H9 (cell line): Measurements from ENCODE around the gene DICER1. TPM values are rescaled to one million over a fixed set of nuclear protein-coding genes. Genes with fewer than 3 reads are reported as not detected.

Experiments
- DNase-seq: peaks from one replicate; pipeline ENCODE4 v3.0.0-alpha.2; 2017
- H2AFZ ChIP-seq: one replicate; pipeline ENCODE4 v1.6.1; 2013; ENCODE audit warnings: mild to moderate bottlenecking, low read length, control low read depth, moderate library complexity
- H2AK5ac ChIP-seq: 2 replicates; pipeline ENCODE4 v1.6.1; 2013; ENCODE audit warnings: low read length, control low read depth, mixed read lengths; ENCODE audit not compliant: insufficient read length
- H2BK120ac ChIP-seq: one replicate; pipeline ENCODE4 v1.6.1; 2013; ENCODE audit warnings: low read depth, mild to moderate bottlenecking, low read length, control low read depth, inconsistent platforms; ENCODE audit not compliant: poor library complexity, severe bottlenecking
- H2BK12ac ChIP-seq: 2 replicates; pipeline ENCODE4 v1.6.1; 2013; ENCODE audit warnings: low read length, control low read depth, mixed read lengths, low read depth; ENCODE audit not compliant: insufficient read length
- H2BK15ac ChIP-seq: 2 replicates; pipeline ENCODE4 v1.6.1; 2013; ENCODE audit warnings: low read depth, low read length, control low read depth
- H2BK20ac ChIP-seq: one replicate; pipeline ENCODE4 v1.6.1; 2013; ENCODE audit warnings: low read depth, mild to moderate bottlenecking, low read length, control low read depth, inconsistent platforms; ENCODE audit not compliant: poor library complexity, severe bottlenecking
- H2BK5ac ChIP-seq: 2 replicates; pipeline ENCODE4 v1.6.1; 2013; ENCODE audit warnings: low read length, control low read depth, mixed read lengths; ENCODE audit not compliant: insufficient read length
- H3K14ac ChIP-seq: 2 replicates; pipeline ENCODE4 v1.6.1; 2013; ENCODE audit warnings: low read length, control low read depth; ENCODE audit not compliant: insufficient read depth
- H3K18ac ChIP-seq: 2 replicates; pipeline ENCODE4 v1.6.1; 2013; ENCODE audit warnings: low read depth, mild to moderate bottlenecking, mixed read lengths, low read length, control low read depth; ENCODE audit not compliant: insufficient read length
- H3K23ac ChIP-seq: 2 replicates; pipeline ENCODE4 v1.6.1; 2013; ENCODE audit warnings: low read length, control low read depth, mixed read lengths, low read depth; ENCODE audit not compliant: insufficient read length
- H3K23me2 ChIP-seq: 2 replicates; pipeline ENCODE4 v1.6.1; 2013; ENCODE audit warnings: low read depth, mild to moderate bottlenecking, mixed read lengths, low read length, control low read depth; ENCODE audit not compliant: insufficient read length, poor library complexity, severe bottlenecking
- H3K27ac ChIP-seq: 2 replicates; pipeline ENCODE4 v1.5.1; 2013; ENCODE audit warnings: low read length, control low read depth, mixed read lengths, low read depth; ENCODE audit not compliant: insufficient read length
- H3K27me3 ChIP-seq: 2 replicates; pipeline ENCODE4 v1.6.1; 2013; ENCODE audit warnings: low read length, control low read depth, inconsistent platforms; ENCODE audit not compliant: insufficient read depth
- H3K4ac ChIP-seq: 2 replicates; pipeline ENCODE4 v1.6.1; 2013; ENCODE audit warnings: low read depth, mild to moderate bottlenecking, control low read depth, inconsistent platforms, low read length, moderate library complexity
- H3K4me1 ChIP-seq: 2 replicates; pipeline ENCODE4 v1.6.1; 2013; ENCODE audit warnings: low read length, control low read depth, inconsistent platforms; ENCODE audit not compliant: insufficient read depth
- H3K4me2 ChIP-seq: 2 replicates; pipeline ENCODE4 v1.6.1; 2013; ENCODE audit warnings: low read length, control low read depth, mixed read lengths; ENCODE audit not compliant: insufficient read length, insufficient read depth
- H3K56ac ChIP-seq: 2 replicates; pipeline ENCODE4 v1.6.1; 2013; ENCODE audit warnings: low read depth, mild to moderate bottlenecking, mixed read lengths, low read length, control low read depth; ENCODE audit not compliant: insufficient read length
- H3K79me1 ChIP-seq: 2 replicates; pipeline ENCODE4 v1.6.1; 2013; ENCODE audit warnings: low read depth, mild to moderate bottlenecking, moderate library complexity, low read length, control low read depth, inconsistent platforms; ENCODE audit not compliant: insufficient read depth, poor library complexity, severe bottlenecking
- H3K79me2 ChIP-seq: 2 replicates; pipeline ENCODE4 v1.6.1; 2013; ENCODE audit warnings: low read length, control low read depth, inconsistent platforms; ENCODE audit not compliant: insufficient read depth
- H3K9ac ChIP-seq: 2 replicates; pipeline ENCODE4 v1.6.1; 2013; ENCODE audit warnings: low read length, control low read depth, mixed read lengths; ENCODE audit not compliant: insufficient read length; ENCODE audit errors: extremely low read depth
- H3K9me3 ChIP-seq: one replicate; pipeline ENCODE4 v1.6.1; 2013; ENCODE audit warnings: low read depth, low read length, inconsistent platforms; ENCODE audit not compliant: control insufficient read depth
- H3T11ph ChIP-seq: one replicate; pipeline ENCODE4 v1.6.1; 2013; ENCODE audit warnings: mild to moderate bottlenecking, low read length, control low read depth, inconsistent platforms
- H4K20me1 ChIP-seq: one replicate; pipeline ENCODE4 v1.6.1; 2013; ENCODE audit not compliant: control insufficient read depth, insufficient read length, insufficient read depth
- H4K5ac ChIP-seq: 2 replicates; pipeline ENCODE4 v1.6.1; 2013; ENCODE audit warnings: low read depth, mild to moderate bottlenecking, mixed read lengths, low read length, control low read depth; ENCODE audit not compliant: insufficient read length
- H4K8ac ChIP-seq: replicated peaks from 2 replicates; pipeline ENCODE4 v1.6.1; 2013; ENCODE audit warnings: low read length, control low read depth, mixed read lengths, low read depth; ENCODE audit not compliant: insufficient read length
- H4K91ac ChIP-seq: 2 replicates; pipeline ENCODE4 v1.6.1; 2013; ENCODE audit warnings: low read depth, mild to moderate bottlenecking, moderate library complexity, mixed read lengths, low read length, control low read depth; ENCODE audit not compliant: insufficient read length
- H3K27ac Mint-ChIP-seq, 3 experiments: 2 replicates in 2 of 3; 3 replicates in 1 of 3; pipeline ENCODE4 v1.8.0; 2020 to 2021; ENCODE audit warnings: mixed read lengths in 3 of 3, mild to moderate bottlenecking in 1 of 3, moderate library complexity in 1 of 3
- H3K27me3 Mint-ChIP-seq: 2 replicates; pipeline ENCODE4 v1.8.0; 2021; ENCODE audit warnings: low read depth, mild to moderate bottlenecking, moderate library complexity, mixed read lengths
- H3K36me3 Mint-ChIP-seq, 3 experiments: 2 replicates in 2 of 3; 3 replicates in 1 of 3; pipeline ENCODE4 v1.8.0; 2020 to 2021; ENCODE audit warnings: low read depth in 3 of 3, mixed read lengths in 3 of 3; ENCODE audit not compliant: insufficient read depth in 1 of 3
- H3K4me1 Mint-ChIP-seq, 2 experiments: 2 replicates each; pipeline ENCODE4 v1.8.0; 2020; ENCODE audit warnings: mixed read lengths in 2 of 2
- H3K4me3 Mint-ChIP-seq, 2 experiments: 2 replicates in 1 of 2; 3 replicates in 1 of 2; pipeline ENCODE4 v1.8.0; 2020 to 2021; ENCODE audit warnings: mild to moderate bottlenecking in 2 of 2, mixed read lengths in 2 of 2, moderate library complexity in 1 of 2
- H3K9me3 Mint-ChIP-seq, 2 experiments: 2 replicates in 1 of 2; 3 replicates in 1 of 2; pipeline ENCODE4 v1.8.0; 2020; ENCODE audit warnings: mild to moderate bottlenecking in 2 of 2, mixed read lengths in 2 of 2, moderate library complexity in 1 of 2
- WGBS: extraction: QIAGEN DNeasy Blood & Tissue Kit; methylation state at CpG from one replicate; pipeline ENCODE4 v1.1.7; 2013; ENCODE audit warnings: missing lambda C conversion rate, low lambda C conversion rate, mixed read lengths; ENCODE audit not compliant: insufficient read length; ENCODE audit errors: extremely low coverage; 5-methylcytosine and 5-hydroxymethylcytosine counted together
- total RNA-seq: library from RNA; stranded (reverse); gene quantifications from 2 replicates; pipeline ENCODE4 v1.2.1, GENCODE V29; 2021
- TF ChIP-seq, protein P1 (sequence below): fragments of 200-600 bp; sonication (generic); conservative IDR thresholded peaks from 3 replicates; pipeline ENCODE4 v1.8.0; 2021; ENCODE audit warnings: antibody characterized with exemption, mild to moderate bottlenecking

The DICER1 gene
- total RNA-seq, 1 experiment from 2014 or later: 57.0 TPM

GRCh38 chr14:95140060-95140858 is 17.1 kb downstream of the DICER1 start:
- Histone ChIP-seq H3K4ac (no peak overlapping the region), H3K27ac (no peak overlapping the region), H2AFZ (no peak overlapping the region), H4K8ac (no peak overlapping the region), H4K5ac (no peak overlapping the region), H3K56ac (no peak overlapping the region), H2BK12ac (no peak overlapping the region), H2BK5ac (no peak overlapping the region), H3K4me1 (peaks cover 2% of the 10 kb centered on the region; the same call in 1 of the 2 replicates), H2BK20ac (no peak overlapping the region), H3K9me3 (no peaks in the 10 kb centered on the region), H3K4me2 (no peak overlapping the region), H3T11ph (no peak overlapping the region), H3K9ac (no peak overlapping the region), H3K23me2 (no peaks in the 10 kb centered on the region), H3K79me2 (peaks cover 9% of the 10 kb centered on the region; the same call in 1 of the 2 replicates), H4K20me1 (no peaks in the 10 kb centered on the region), H3K18ac (no peak overlapping the region), H3K79me1 (peaks cover under 1% of the 10 kb centered on the region), H3K27me3 (no peaks in the 10 kb centered on the region), H2BK120ac (no peak overlapping the region), H3K14ac (no peak overlapping the region), H3K23ac (no peak overlapping the region), H2AK5ac (no peak overlapping the region), H4K91ac (no peak overlapping the region), H2BK15ac (no peak overlapping the region)
- Mint-ChIP-seq H3K36me3 (peaks cover 5 to 8% (median 7%) of the 10 kb centered on the region in 3 experiments), H3K27ac (no peak overlapping the region), H3K27me3 (no peaks in the 10 kb centered on the region), H3K4me1 (peaks cover 76 to 81% of the 10 kb centered on the region in 2 experiments), H3K9me3 (peaks cover 5 to 7% of the 10 kb centered on the region in 2 experiments; a peak in 4 of 5 replicates), H3K4me3 (no peak overlapping the region)
- TF ChIP-seq, protein P1, sequence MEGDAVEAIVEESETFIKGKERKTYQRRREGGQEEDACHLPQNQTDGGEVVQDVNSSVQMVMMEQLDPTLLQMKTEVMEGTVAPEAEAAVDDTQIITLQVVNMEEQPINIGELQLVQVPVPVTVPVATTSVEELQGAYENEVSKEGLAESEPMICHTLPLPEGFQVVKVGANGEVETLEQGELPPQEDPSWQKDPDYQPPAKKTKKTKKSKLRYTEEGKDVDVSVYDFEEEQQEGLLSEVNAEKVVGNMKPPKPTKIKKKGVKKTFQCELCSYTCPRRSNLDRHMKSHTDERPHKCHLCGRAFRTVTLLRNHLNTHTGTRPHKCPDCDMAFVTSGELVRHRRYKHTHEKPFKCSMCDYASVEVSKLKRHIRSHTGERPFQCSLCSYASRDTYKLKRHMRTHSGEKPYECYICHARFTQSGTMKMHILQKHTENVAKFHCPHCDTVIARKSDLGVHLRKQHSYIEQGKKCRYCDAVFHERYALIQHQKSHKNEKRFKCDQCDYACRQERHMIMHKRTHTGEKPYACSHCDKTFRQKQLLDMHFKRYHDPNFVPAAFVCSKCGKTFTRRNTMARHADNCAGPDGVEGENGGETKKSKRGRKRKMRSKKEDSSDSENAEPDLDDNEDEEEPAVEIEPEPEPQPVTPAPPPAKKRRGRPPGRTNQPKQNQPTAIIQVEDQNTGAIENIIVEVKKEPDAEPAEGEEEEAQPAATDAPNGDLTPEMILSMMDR: no peak
- DNase-seq: no peak
- WGBS: no CpG with 5 or more reads among the region's 5 CpGs
